Measurements from ENCODE around the gene DUSP22.

DNA sequence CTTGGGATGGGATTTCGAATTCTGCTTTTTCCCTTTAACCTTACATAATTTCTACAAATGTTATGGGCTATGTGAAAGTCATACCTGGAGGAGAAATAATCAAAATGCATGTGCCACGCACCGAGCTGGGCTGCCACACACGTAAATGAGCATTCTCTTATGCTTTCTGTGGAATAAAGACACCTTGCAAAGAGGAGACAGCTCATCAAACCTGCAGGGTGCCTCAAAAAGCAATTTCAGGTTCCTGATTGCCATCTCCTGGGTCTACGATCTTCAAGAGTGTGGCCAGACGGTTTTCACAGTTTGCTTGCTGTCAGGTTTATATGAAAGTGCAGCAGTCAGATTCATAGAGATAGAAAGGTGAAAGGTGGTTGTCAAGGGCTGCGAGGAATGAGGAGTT, 36.6 kb downstream of the DUSP22 start:
- TF ChIP-seq, protein P1, sequence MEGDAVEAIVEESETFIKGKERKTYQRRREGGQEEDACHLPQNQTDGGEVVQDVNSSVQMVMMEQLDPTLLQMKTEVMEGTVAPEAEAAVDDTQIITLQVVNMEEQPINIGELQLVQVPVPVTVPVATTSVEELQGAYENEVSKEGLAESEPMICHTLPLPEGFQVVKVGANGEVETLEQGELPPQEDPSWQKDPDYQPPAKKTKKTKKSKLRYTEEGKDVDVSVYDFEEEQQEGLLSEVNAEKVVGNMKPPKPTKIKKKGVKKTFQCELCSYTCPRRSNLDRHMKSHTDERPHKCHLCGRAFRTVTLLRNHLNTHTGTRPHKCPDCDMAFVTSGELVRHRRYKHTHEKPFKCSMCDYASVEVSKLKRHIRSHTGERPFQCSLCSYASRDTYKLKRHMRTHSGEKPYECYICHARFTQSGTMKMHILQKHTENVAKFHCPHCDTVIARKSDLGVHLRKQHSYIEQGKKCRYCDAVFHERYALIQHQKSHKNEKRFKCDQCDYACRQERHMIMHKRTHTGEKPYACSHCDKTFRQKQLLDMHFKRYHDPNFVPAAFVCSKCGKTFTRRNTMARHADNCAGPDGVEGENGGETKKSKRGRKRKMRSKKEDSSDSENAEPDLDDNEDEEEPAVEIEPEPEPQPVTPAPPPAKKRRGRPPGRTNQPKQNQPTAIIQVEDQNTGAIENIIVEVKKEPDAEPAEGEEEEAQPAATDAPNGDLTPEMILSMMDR (IDR thresholded peaks at IDR 0.05) = no peak
- no peak for TF ChIP-seq POLR2A (IDR thresholded peaks at IDR 0.05)

All from tibial nerve (tissue), 3 donors.